ENCODE data around the gene TLL1.

Gene TLL1

GRCh38 chr4:166146806-166147540 lies 273.9 kb downstream of the TLL1 start:
- DNase-seq: no peak
